ENCODE results near the gene XPC. TPM values are rescaled to one million over a fixed set of nuclear protein-coding genes. Genes with fewer than 3 reads are reported as not detected.
A peak's percentile ranks its signal among the peaks of the same experiment; 100 is the strongest.

The XPC gene
- total RNA-seq, 2 experiments from 2014 or later, result 22.7 to 38.6 TPM

GRCh38 chr3:14175383-14176037 lies 2.9 kb downstream of the XPC start:
- Histone ChIP-seq H3K4me1 (ENCODE audit: insufficient read depth, low read length, poor library complexity, severe bottlenecking) (peaks cover 46% of the 10 kb centered on the region), H3K9me2 (ENCODE audit: insufficient read depth, low read length) (no peaks in the 10 kb centered on the region), H3K36me3 (ENCODE audit: insufficient read depth, low read length) (peaks cover 28% of the 10 kb centered on the region), H3K4me3 (ENCODE audit: low read depth, low read length, poor library complexity, severe bottlenecking) (peak overlapping the region; percentile 60), H3K79me2 (ENCODE audit: insufficient read depth, low read depth, low read length) (peaks cover 73% of the 10 kb centered on the region), H2AFZ (ENCODE audit: low read length) (no peak overlapping the region), H3K4me2 (ENCODE audit: low read length) (peak overlapping the region; percentile 74), H3K9me3 (ENCODE audit: low read length) (no peaks in the 10 kb centered on the region), H4K20me1 (ENCODE audit: insufficient read depth, low read length) (peaks cover 16% of the 10 kb centered on the region; the same call in 1 of the 2 replicates), H3K27ac (ENCODE audit: low read depth, low read length, poor library complexity, severe bottlenecking) (peak overlapping the region; percentile 79)
- peak; percentile 60 for DNase-seq (ENCODE audit: low spot score)
- TF ChIP-seq, protein P1, sequence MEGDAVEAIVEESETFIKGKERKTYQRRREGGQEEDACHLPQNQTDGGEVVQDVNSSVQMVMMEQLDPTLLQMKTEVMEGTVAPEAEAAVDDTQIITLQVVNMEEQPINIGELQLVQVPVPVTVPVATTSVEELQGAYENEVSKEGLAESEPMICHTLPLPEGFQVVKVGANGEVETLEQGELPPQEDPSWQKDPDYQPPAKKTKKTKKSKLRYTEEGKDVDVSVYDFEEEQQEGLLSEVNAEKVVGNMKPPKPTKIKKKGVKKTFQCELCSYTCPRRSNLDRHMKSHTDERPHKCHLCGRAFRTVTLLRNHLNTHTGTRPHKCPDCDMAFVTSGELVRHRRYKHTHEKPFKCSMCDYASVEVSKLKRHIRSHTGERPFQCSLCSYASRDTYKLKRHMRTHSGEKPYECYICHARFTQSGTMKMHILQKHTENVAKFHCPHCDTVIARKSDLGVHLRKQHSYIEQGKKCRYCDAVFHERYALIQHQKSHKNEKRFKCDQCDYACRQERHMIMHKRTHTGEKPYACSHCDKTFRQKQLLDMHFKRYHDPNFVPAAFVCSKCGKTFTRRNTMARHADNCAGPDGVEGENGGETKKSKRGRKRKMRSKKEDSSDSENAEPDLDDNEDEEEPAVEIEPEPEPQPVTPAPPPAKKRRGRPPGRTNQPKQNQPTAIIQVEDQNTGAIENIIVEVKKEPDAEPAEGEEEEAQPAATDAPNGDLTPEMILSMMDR (conservative IDR thresholded peaks at IDR 0.05; ENCODE audit: low read length), result no peak
- no peak for TF ChIP-seq EZH2phosphoT487 (IDR thresholded peaks at IDR 0.05; ENCODE audit: borderline replicate concordance, low read depth, low read length)
- CTCF ChIA-PET (ENCODE audit: unreplicated experiment), result no interaction called here
- POLR2A ChIA-PET, result interaction anchor here (0.6 to 1.3 kb wide), 10 partner anchors 9 to 761 kb away, joined by 3 to 9 read pairs (median 4); partner anchors contain the start of genes CHCHD4 and TMEM43
- intact Hi-C loops (cut with micrococcal nuclease; ENCODE audit: unreplicated experiment), result loop anchor here (5.0 kb wide), 1 partner anchor 772 kb away; the partner anchor contains the start of gene NR2C2
- no TSS peak for BruUV-seq (replicated peaks)

- no peak overlapping the region for H2AFZ ChIP-seq (ENCODE audit: low read length)
- H3K27ac ChIP-seq (ENCODE audit: low read depth, low read length, poor library complexity, severe bottlenecking), result peak overlapping the region; percentile 79
- ChIA-PET CTCF (ENCODE audit: unreplicated experiment) (no interaction called here), POLR2A (interaction anchor here (1.0 to 1.3 kb wide), 6 partner anchors 8 to 55 kb away, joined by 3 to 4 read pairs (median 4); partner anchors contain the start of genes CHCHD4 and TMEM43)
- TF ChIP-seq, protein P1 (conservative IDR thresholded peaks at IDR 0.05; ENCODE audit: low read length), result no peak
- no peak for TF ChIP-seq EZH2phosphoT487 (IDR thresholded peaks at IDR 0.05; ENCODE audit: borderline replicate concordance, low read depth, low read length)
- no peaks in the 10 kb centered on the region for H3K9me2 ChIP-seq (ENCODE audit: insufficient read depth, low read length)
- peak overlapping the region; percentile 74 for H3K4me2 ChIP-seq (ENCODE audit: low read length)
- peak overlapping the region; percentile 60 for H3K4me3 ChIP-seq (ENCODE audit: low read depth, low read length, poor library complexity, severe bottlenecking)
- peaks cover 40% of the 10 kb centered on the region for H3K4me1 ChIP-seq (ENCODE audit: insufficient read depth, low read length, poor library complexity, severe bottlenecking)
- no peak for DNase-seq (ENCODE audit: low spot score)
- H4K20me1 ChIP-seq (ENCODE audit: insufficient read depth, low read length), result peaks cover 16% of the 10 kb centered on the region; the same call in 1 of the 2 replicates
- intact Hi-C loops (cut with micrococcal nuclease; ENCODE audit: unreplicated experiment), result no loop called here
- no peaks in the 10 kb centered on the region for H3K9me3 ChIP-seq (ENCODE audit: low read length)
- peaks cover 63% of the 10 kb centered on the region for H3K79me2 ChIP-seq (ENCODE audit: insufficient read depth, low read depth, low read length)
- peaks cover 38% of the 10 kb centered on the region for H3K36me3 ChIP-seq (ENCODE audit: insufficient read depth, low read length)
- no TSS peak for BruUV-seq (replicated peaks)
These were observed 3.9 kb downstream of the XPC start for GRCh38 chr3:14174483-14174882.

DNA sequence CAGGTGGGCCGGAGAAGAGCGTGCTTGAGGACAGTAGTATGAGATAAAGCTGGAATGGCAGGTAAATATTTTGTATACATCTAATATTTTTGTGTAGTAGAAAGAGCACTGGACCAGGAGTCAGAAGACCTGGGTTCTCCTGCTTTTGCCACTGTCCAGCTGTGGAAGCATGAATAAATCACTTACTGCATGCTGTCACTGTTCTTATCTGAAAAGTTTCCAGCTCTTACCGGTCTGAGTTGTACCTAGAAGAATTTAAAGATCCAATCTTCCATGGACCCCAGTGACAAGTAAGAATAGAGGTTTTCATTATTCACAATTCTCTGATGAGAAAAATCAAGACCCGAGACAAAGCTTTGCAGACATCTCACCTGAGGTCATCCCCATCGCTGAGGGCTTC lies 5.9 kb downstream of the XPC start:
- H2AFZ ChIP-seq (ENCODE audit: low read length), result no peak overlapping the region
- H3K9me3 ChIP-seq (ENCODE audit: low read length), result no peaks in the 10 kb centered on the region
- BruUV-seq (replicated peaks), result no TSS peak
- H3K4me2 ChIP-seq (ENCODE audit: low read length), result no peak overlapping the region
- intact Hi-C loops (cut with micrococcal nuclease; ENCODE audit: unreplicated experiment), result no loop called here
- POLR2A ChIA-PET, result interaction anchor here (0.6 kb wide), 1 partner anchor 27 kb away, joined by 3 read pairs; no protein-coding TSS in a partner anchor
- CTCF ChIA-PET (ENCODE audit: unreplicated experiment), result no interaction called here
- peaks cover 48% of the 10 kb centered on the region for H3K79me2 ChIP-seq (ENCODE audit: insufficient read depth, low read depth, low read length)
- peaks cover 37% of the 10 kb centered on the region for H3K4me1 ChIP-seq (ENCODE audit: insufficient read depth, low read length, poor library complexity, severe bottlenecking)
- peaks cover 58% of the 10 kb centered on the region for H3K36me3 ChIP-seq (ENCODE audit: insufficient read depth, low read length)
- no peak for TF ChIP-seq EZH2phosphoT487 (IDR thresholded peaks at IDR 0.05; ENCODE audit: borderline replicate concordance, low read depth, low read length)
- TF ChIP-seq, protein P1 (conservative IDR thresholded peaks at IDR 0.05; ENCODE audit: low read length), result no peak
- H3K27ac ChIP-seq (ENCODE audit: low read depth, low read length, poor library complexity, severe bottlenecking), result no peak overlapping the region
- DNase-seq (ENCODE audit: low spot score), result no peak
- peaks cover 16% of the 10 kb centered on the region; the same call in 1 of the 2 replicates for H4K20me1 ChIP-seq (ENCODE audit: insufficient read depth, low read length)
- H3K9me2 ChIP-seq (ENCODE audit: insufficient read depth, low read length), result no peaks in the 10 kb centered on the region
- no peak overlapping the region for H3K4me3 ChIP-seq (ENCODE audit: low read depth, low read length, poor library complexity, severe bottlenecking)

All from OCI-LY7 (cell line).